Measurements from ENCODE around the gene MS4A14.

DNA sequence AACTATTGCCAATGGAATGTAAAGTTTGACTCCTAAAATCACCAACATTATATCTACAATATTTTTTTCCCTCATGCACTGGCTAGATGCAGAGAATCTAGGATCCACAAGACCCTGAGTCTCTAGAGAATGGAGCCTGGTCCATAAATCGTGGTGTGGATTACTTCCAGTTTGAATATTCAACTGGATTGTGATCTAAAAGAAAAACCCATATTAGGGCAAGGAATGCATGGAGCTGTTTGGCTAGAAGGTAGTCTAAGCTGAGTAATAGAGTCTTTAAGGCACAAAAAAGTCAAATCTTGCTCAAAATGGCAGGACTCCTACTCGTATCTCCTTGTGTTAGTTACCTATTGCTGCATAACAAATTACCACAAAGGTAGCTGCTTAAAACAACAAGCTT, 23.8 kb downstream of the MS4A14 start:
- TF ChIP-seq POLR2A (IDR thresholded peaks at IDR 0.05; ENCODE audit: low read length): no peak
- TF ChIP-seq SREBF2 (IDR thresholded peaks at IDR 0.05): no peak
- TF ChIP-seq, protein P1, sequence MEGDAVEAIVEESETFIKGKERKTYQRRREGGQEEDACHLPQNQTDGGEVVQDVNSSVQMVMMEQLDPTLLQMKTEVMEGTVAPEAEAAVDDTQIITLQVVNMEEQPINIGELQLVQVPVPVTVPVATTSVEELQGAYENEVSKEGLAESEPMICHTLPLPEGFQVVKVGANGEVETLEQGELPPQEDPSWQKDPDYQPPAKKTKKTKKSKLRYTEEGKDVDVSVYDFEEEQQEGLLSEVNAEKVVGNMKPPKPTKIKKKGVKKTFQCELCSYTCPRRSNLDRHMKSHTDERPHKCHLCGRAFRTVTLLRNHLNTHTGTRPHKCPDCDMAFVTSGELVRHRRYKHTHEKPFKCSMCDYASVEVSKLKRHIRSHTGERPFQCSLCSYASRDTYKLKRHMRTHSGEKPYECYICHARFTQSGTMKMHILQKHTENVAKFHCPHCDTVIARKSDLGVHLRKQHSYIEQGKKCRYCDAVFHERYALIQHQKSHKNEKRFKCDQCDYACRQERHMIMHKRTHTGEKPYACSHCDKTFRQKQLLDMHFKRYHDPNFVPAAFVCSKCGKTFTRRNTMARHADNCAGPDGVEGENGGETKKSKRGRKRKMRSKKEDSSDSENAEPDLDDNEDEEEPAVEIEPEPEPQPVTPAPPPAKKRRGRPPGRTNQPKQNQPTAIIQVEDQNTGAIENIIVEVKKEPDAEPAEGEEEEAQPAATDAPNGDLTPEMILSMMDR (IDR thresholded peaks at IDR 0.05): no peak
- no peak for TF ChIP-seq JUN (IDR thresholded peaks at IDR 0.05)
- TF ChIP-seq, protein P2, sequence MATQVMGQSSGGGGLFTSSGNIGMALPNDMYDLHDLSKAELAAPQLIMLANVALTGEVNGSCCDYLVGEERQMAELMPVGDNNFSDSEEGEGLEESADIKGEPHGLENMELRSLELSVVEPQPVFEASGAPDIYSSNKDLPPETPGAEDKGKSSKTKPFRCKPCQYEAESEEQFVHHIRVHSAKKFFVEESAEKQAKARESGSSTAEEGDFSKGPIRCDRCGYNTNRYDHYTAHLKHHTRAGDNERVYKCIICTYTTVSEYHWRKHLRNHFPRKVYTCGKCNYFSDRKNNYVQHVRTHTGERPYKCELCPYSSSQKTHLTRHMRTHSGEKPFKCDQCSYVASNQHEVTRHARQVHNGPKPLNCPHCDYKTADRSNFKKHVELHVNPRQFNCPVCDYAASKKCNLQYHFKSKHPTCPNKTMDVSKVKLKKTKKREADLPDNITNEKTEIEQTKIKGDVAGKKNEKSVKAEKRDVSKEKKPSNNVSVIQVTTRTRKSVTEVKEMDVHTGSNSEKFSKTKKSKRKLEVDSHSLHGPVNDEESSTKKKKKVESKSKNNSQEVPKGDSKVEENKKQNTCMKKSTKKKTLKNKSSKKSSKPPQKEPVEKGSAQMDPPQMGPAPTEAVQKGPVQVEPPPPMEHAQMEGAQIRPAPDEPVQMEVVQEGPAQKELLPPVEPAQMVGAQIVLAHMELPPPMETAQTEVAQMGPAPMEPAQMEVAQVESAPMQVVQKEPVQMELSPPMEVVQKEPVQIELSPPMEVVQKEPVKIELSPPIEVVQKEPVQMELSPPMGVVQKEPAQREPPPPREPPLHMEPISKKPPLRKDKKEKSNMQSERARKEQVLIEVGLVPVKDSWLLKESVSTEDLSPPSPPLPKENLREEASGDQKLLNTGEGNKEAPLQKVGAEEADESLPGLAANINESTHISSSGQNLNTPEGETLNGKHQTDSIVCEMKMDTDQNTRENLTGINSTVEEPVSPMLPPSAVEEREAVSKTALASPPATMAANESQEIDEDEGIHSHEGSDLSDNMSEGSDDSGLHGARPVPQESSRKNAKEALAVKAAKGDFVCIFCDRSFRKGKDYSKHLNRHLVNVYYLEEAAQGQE (IDR thresholded peaks at IDR 0.05): no peak
- TF ChIP-seq ZFP36 (IDR thresholded peaks at IDR 0.05; ENCODE audit: borderline replicate concordance, partially characterized antibody): no peak
- no peak for TF ChIP-seq MYC (IDR thresholded peaks at IDR 0.05; ENCODE audit: borderline replicate concordance, low read length)
- no peak for TF ChIP-seq RAD21 (conservative IDR thresholded peaks at IDR 0.05 in 1 of 2, IDR thresholded peaks at IDR 0.05 in 1 of 2)
- TF ChIP-seq, protein P3, sequence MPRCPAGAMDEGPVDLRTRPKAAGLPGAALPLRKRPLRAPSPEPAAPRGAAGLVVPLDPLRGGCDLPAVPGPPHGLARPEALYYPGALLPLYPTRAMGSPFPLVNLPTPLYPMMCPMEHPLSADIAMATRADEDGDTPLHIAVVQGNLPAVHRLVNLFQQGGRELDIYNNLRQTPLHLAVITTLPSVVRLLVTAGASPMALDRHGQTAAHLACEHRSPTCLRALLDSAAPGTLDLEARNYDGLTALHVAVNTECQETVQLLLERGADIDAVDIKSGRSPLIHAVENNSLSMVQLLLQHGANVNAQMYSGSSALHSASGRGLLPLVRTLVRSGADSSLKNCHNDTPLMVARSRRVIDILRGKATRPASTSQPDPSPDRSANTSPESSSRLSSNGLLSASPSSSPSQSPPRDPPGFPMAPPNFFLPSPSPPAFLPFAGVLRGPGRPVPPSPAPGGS (IDR thresholded peaks at IDR 0.05): no peak
- no peak for TF ChIP-seq POLR2AphosphoS2 (conservative IDR thresholded peaks at IDR 0.05; ENCODE audit: low read length)

All from A549 (cell line).